HG03521 (cell line): ENCODE measurements around the gene TSGA10IP.
"Not testable (repeated sequence)": the region's sequence is repeated elsewhere in the genome, so short reads cannot be mapped to it uniquely, and the experiment has no call there.

Experiments
- ATAC-seq: cut with Tn5 transposase; IDR thresholded peaks from one replicate; pipeline ENCODE4 v1.9.1; 2021; ENCODE audit warnings: mild to moderate bottlenecking, moderate library complexity; ENCODE audit not compliant: unreplicated experiment

TSGA10IP gene

DNA sequence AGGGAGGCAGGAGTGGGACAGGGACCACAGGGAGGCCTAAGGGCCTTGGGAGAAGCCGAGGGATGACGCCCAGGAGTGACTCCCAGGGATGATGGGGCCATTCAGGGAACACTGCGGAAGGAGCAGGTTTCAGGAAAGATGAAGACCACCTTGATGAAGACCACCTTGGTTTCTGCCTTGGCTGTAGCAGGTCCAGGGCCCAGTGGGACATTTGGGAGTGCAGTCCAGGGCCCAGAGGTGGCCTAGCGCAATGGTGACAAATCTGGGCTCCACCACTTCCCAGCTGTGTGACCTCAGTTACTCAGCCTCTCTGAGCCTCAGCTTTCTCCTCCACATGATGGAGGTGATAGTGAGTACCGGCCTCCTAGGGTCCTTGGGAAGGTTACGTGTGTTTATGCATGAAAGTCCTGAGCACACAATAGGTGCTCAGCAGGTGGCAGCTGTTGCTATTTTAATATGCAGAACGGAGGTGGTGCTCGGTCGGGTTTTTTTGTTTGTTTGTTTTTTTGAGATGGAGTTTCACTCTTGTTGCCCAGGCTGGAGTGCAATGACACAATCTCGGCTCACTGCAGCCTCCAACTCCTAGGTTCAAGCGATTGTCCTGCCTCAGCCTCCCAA, 770 bp downstream of the TSGA10IP start:
- ATAC-seq, result no peak

DNA sequence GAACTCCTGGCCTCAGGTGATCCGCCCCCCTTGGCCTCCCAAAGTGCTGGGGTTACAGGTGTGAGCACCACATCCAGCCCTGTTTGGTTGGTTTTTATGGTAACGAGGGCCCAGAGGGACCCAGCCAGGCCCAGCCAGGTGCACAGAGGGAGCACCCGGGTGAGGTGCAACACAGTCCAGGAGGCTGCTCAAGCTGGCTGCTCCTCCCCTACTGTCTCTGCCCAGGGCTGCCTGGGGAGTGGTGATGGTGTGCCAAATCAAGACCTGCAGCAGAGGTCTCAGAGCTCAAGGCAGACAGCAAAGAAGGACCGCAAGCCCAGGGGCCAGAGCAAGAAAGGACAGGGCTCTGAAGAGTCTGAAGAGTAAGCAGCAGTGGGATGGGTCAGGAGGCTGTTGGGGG, 1.4 kb downstream of the TSGA10IP start:
- no peak for ATAC-seq

DNA sequence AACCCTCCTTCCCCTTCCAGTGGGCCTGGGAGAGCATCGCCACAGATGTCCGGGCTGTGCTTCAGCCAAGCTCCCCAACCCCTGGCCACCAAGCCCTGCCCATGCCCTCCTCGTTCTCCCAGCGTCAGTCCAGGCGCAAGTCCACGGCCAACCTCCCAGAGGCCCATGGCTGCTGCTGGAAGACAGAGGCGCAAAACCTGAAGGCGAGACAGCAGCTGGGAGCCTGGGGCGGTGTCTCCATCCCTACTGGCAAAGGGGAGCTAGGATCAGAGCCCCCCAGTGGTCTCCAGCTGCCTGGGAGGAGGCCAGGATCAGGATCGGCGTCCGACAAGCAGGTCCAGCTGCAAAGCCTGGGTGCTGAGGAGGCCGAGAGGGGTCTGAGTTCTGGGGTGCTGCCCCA, 1.9 kb downstream of the TSGA10IP start:
- no peak for ATAC-seq

DNA sequence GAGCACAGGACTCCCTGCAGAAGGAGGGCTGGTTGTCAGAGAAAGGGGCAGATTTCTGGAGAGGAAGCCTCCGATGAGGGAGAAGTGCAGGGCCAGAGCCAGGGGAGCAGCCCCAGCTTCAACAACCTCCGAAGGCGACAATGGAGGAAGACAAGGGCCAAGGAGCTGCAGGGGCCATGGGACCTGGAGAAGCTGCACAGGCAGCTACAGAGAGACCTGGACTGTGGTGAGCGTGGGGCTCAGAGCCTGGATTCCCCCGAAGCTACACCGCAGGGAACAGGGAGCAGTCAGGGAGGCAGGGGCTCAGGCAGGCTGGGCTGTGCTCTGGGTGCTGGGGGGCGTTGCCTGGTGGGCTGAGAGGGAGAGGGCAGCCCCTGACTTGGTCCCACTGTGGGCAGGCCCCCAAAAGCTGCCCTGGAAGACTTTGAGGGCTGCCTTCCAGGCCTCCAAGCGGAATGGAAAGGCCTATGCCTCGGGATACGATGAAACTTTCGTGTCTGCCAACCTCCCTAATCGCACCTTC, 2.4 kb downstream of the TSGA10IP start:
- ATAC-seq, result no peak

DNA sequence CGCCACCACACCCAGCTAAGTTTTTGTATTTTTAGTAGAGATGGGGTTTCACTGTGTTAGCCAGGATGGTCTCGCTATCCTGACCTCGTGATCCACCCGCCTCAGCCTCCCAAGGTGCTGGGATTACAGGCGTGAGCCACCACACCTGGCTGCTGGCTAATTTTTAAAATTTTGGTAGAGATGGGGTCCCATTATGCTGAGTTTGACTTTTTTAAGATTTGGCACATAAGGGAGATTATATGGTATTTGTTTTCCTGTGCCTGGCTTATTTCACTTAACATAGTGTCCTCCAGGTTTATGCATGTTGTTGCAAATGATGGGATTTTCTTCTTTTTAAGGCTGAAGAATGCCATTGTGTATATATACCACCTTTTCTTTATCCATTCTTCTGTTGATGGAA, 5.4 kb downstream of the TSGA10IP start:
- not testable (repeated sequence) for ATAC-seq

DNA sequence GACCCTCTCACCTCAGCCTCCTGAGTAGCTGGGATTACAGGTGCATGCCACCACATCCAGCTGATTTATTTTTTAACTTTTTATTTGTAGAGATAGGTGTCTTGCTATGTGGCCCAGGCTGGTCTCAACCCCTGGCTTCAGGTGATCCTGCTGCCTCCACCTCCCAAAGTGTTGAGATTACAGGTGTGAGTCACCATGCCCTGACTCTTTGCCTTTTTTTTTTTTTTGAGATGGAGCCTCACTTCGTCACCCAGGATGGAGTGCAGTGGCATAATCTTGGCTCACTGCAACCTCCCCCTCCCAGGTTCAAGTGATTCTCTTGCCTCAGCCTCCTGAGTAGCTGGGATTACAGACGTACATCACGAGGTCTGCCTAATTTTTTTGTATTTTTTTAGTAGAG, 6.4 kb downstream of the TSGA10IP start:
- ATAC-seq, result not testable (repeated sequence)

DNA sequence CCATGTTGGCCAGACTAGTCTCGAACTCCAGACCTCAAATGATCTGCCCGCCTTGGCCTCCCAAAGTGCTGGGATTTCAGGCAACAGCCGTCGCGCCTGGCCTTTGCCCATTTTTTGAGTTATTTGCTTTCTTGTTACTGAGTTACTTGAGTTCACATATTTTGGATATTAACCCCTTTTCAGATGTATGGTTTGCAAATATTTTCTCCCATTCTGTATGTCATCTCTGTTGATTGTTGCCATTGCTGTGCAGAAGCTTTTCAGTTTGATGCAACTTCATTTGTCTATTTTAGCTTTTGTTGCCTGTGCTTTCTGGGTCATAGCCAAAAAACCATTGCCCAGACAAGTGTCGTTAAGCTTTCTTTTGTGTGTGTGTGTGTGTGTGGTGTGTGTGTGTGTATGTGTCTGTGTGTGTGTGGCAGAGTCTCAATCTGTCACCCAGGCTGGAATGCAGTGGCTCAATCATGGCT, 6.8 kb downstream of the TSGA10IP start:
- ATAC-seq, result no peak

DNA sequence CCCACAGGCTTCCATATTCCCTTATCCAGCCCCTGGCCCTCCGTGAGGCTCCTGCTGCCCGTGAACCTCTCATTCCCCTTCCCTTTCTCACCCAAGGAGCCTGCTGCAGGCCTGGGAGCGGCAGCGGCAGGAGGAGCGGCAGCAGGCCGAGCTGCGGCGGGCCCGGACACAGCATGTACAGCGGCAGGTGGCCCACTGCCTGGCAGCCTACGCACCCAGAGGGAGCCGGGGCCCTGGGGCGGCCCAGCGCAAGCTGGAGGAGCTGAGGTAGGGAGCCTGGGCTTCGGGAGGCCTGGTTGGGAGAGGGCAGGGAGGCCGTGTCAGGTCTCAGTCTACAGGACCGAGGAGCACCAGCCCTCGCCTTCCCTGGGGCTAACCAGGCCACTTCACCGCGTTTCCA, 8.2 kb downstream of the TSGA10IP start:
- no peak for ATAC-seq

DNA sequence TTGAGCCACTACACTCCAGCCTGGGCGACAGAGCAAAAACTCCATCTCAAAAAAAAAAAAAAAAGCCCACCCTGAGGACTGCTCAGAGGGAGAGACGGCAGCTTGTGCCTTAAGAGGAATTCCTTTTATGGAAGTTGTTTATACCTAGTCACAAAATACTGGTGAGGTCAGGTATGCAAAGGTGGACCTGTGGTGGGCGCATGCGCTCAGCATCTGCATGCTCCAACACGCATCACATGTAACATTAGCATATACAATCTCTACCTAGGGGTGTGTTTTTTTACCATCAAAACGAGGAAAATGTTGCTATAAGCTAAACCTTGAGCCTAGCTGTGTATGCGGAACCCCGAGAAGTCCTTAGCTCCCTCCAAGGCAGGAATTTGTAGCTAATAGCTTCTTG, 9.5 kb downstream of the TSGA10IP start:
- ATAC-seq, result no peak

DNA sequence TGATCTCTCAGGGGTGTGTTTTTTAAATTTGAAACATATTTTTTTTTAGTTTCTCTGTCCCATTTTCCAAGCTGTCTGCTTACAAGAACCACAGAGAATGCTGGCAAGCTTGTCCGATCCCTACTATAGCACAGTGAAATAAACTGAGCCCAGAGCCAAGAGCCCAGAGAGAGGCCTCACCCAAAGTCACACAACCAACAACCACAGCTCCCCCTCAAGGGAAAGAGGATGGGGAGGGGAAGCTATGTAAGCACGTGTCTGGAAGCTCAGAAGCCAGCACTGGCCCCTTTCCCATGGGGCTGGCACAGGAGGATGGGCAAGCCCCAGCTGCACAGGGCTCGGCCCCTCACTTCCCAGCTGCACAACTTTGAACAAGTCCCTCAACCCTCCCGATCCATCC, 13.0 kb downstream of the TSGA10IP start:
- no peak for ATAC-seq

DNA sequence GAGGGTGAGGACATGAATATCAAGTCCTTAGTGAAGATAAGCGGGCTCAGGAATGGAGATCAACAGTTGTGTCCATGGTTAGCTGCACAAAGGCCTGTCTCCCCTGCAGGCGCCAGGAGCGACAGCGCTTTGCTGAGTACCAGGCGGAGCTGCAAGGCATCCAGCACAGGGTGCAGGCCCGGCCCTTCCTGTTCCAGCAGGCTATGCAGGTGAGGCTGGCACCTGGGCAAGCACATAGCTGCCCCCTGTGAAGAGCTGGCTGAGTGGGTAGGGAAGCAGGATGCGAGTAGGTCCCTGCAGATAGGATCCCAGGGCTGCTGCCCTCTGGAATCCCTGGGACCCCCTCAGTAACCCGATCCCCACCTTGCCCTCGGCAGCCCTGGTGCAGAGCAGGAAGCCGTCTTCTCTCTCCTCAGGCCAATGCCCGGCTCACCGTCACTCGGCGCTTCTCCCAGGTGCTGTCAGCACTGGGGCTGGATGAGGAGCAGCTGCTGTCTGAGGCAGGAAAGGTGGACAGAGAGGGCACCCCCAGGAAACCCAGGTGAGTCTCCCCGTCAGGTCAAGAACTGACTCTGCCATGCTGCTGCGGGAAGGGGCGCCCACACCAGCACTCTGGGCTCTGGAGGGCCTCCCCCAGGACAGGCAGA, 13.6 kb downstream of the TSGA10IP start:
- no peak for ATAC-seq

DNA sequence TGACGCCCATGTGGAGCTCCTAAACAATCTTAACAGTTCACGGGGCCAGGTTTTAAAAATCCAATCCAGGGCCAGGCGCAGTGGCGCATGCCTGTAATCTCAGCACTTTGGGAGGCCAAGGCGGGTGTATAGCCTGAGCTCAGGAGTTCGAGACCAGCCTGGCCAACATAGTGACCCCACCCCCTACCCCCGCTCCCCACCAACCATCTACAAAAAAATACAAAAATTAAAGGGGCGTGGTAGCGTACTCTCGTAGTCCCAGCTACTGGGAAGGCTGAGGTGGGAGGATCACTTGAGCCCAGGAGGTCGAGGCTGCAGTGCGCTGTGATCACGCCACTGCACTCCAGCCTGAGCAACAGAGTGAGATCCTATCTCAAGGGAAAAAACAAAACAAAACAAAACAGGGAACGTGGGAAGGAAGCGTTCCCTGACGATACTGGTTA, 15.6 kb downstream of the TSGA10IP start:
- ATAC-seq, result no peak

DNA sequence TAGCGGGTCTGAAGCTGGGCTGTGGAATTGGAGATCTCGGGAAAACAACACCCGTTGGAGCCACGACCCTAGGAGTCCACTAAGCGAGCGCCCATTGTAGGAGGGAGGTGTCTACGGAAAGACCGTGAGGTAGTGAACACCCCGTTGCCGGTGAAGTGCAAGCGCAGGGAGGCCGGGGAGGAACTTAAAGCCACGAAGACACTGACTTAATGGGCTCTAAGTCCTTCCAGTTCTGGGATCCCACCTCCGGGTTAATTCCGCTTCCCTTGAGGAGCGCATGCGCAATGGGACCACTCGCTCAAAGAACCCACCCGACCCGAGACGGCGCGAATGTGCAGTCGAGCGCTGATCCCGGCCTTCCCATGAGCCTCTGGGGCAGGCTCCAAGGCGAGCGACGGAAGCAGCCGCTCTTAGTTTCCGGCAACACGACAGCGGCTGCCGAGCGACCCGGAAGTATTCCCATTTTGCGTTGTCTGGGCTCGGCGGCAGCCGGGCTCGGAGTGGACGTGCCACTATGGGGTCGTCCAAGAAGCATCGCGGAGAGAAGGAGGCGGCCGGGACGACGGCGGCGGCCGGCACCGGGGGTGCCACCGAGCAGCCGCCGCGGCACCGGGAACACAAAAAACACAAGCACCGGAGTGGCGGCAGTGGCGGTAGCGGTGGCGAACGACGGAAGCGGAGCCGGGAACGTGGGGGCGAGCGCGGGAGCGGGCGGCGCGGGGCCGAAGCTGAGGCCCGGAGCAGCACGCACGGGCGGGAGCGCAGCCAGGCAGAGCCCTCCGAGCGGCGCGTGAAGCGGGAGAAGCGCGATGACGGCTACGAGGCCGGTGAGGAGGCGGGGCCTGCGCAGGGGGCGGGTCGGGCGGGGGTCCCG, 16.2 kb downstream of the TSGA10IP start, which contains the start of gene SART1:
SART1 (plus strand) TSS at position 468 of the 874 bp plus-strand sequence; CDS start at position 515, 47 bp downstream.
- peak; percentile 89 for ATAC-seq

DNA sequence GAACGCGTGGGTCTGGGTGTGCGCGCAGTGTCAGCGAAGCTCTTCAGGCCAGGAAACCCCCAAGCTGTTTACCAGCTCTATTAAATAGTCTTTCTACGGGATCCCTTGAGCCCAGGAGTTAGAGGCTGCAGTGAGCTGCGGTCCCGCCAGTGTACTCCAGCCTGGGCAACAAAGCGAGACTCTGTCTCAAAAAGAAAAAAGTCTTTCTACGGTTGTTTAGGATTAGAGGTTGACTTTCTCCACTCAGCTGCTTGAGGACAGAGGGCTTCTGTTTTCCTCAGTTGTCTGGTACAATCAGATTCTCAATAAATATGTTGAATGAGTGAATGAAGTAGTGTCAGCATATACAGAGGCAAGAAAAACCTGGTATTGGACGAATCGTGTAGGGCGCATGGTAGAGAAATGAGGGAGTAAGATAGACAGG, 16.9 kb downstream of the TSGA10IP start:
- no peak for ATAC-seq

DNA sequence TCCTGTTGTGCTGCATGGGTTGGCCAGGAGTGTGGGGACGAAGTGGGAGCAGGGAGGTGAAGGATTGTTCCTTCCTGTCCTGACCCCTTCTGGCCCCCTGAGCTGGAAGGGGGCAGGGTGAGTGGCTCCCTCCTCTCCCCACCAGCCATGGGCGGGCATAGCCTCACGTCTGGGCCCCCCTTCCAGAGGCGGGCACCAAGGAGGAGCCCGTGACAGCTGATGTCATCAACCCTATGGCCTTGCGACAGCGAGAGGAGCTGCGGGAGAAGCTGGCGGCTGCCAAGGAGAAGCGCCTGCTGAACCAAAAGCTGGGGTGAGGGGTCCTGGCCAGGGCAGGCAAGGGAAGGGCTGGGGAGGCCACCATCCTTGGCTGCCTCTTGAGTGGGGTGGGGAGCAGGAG, 19.6 kb downstream of the TSGA10IP start:
- ATAC-seq, result no peak

DNA sequence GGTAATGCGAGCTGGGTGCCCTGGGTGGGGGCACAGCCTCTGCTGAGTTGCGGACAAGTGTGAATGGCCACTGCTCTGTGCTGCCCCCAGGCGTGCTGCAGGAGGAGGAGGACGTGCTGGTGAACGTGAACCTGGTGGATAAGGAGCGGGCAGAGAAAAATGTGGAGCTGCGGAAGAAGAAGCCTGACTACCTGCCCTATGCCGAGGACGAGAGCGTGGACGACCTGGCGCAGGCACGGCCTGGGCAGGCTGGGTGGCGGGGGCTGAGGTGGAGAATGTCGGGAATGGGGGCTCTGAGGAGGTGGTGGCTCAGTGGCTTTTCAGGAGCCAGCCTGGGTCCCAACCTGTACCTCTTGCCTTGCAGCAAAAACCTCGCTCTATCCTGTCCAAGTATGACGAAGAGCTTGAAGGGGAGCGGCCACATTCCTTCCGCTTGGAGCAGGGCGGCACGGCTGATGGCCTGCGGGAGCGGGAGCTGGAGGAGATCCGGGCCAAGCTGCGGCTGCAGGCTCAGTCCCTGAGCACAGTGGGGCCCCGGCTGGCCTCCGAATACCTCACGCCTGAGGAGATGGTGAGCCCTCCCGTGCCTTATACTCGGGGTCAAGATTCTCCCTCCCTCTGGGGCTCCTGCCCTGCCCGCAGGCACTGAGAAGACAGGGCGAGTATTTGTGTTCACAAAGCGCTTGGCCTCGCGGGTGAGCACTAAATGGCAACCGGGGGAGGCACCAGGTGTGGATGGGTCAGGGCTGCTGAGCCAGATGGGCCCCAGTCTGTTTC, 20.9 kb downstream of the TSGA10IP start:
- no peak for ATAC-seq

DNA sequence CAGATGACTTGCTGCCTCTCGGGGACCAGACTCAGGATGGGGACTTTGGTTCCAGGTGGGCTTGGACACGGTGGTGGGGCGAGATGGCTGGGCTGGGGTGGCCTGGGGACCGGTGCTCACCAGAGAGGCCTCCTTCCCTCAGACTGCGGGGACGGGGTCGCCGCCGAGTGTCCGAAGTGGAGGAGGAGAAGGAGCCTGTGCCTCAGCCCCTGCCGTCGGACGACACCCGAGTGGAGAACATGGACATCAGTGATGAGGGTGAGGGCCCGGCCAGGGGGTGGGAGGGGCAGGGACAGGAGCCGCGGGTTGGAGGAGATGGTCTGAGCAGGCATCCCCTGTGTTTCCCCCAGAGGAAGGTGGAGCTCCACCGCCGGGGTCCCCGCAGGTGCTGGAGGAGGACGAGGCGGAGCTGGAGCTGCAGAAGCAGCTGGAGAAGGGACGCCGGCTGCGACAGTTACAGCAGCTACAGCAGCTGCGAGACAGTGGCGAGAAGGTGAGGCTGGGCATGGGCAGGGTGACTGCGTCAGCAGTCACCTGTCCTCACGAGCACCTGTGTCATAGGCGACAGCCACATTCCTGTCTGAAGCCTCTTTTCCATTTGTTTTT, 22.2 kb downstream of the TSGA10IP start:
- no peak for ATAC-seq

DNA sequence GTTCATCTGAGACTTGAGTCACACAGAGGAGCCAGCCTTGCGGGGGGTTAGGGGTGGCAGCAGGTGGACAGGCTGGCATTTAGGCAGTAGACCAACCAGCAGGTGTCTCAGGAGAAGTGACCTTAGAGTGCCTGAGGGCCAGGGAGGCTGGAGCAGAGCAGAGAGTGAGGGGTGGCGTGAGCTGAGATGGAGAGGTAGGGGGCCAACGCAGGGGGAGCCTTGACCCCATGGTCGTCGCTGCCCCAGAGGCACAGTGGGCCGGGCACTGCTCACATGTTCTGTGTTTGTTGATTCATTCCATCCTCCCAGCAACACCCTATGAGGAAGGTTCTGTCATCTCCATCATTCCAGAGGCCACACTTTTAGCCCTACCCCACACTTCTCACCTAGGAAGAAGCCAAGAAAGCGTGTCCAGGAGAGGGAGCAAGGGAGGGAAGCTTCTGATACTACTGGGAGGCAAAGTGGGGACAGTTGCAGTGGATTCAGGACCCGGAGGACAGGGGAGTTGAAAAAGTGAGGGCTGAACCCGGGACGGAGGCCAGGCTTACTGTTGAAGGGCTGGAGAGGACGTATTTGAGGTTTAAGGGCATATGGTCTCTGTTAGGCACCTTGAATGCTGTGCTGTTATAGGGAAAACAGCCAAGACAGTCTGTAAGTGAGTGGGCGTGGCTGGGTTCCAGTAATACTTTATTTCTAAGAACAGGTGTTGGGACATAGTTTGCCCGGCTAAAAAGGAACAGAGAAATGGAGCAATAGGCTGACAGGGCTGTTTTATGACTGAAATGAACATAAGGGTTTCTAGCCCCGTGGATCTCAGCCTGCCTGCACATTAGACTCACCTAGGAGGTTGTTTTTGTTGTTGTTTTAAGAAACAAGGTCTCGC, 23.6 kb downstream of the TSGA10IP start:
- ATAC-seq, result no peak

DNA sequence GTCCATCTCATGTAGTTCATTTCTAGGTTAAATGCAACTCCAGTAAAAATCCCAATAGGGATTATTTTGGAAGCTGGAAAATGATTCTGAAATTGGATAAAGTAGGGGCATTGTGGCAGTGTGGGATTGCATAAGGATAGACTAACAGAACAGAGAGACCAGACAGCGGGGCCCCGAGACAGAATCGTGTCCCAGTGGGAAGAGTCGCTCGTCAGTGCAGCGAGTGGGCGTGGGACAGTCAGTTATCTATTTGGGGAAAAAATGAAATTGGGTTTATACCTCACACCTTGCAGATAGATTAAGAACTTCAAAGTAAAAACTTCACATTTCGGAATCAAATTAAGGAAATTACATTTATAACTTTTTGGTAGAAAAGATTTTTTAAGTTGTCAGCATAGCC, 26.8 kb downstream of the TSGA10IP start:
- ATAC-seq, result no peak
